HepG2 (cell line): ENCODE results near the gene SPATA33. TPM values are rescaled to one million over a fixed set of nuclear protein-coding genes. Genes with fewer than 3 reads are reported as not detected.
A peak's percentile ranks its signal among the peaks of the same experiment; 100 is the strongest.

Experiments used
- ATF1 ChIP-seq: IDR thresholded peaks from 2 replicates; pipeline ENCODE4 v1.6.1; 2016; ENCODE audit warnings: mild to moderate bottlenecking, control low read depth
- BORCS8-MEF2B ChIP-seq: sonication (generic); formaldehyde crosslinking; IDR thresholded peaks from 2 replicates; pipeline ENCODE4 v1.8.0; 2022; ENCODE audit warnings: mild to moderate bottlenecking, missing genetic modification reagents
- BRCA1 ChIP-seq: sonication (generic); formaldehyde crosslinking; IDR thresholded peaks from 2 replicates; pipeline ENCODE4 v1.4.0; 2020; ENCODE audit warnings: missing genetic modification reagents
- CBFB ChIP-seq: sonication (generic); formaldehyde crosslinking; IDR thresholded peaks from 2 replicates; pipeline ENCODE4 v1.4.0; 2020; ENCODE audit warnings: missing genetic modification reagents
- CBX1 ChIP-seq: IDR thresholded peaks from one replicate; pipeline ENCODE4 v1.6.1; 2016; ENCODE audit warnings: antibody characterized with exemption, low read depth
- CBX5 ChIP-seq: sonication (generic); formaldehyde crosslinking; IDR thresholded peaks from 2 replicates; pipeline ENCODE4 v1.4.0; 2020; ENCODE audit warnings: missing genetic modification reagents, borderline replicate concordance
- FLYWCH1 ChIP-seq: sonication (generic); formaldehyde crosslinking; IDR thresholded peaks from 2 replicates; pipeline ENCODE4 v1.8.1; 2023; ENCODE audit warnings: mild to moderate bottlenecking, missing genetic modification reagents
- FOXC1 ChIP-seq: sonication (generic); formaldehyde crosslinking; IDR thresholded peaks from 2 replicates; pipeline ENCODE4 v1.8.0; 2022; ENCODE audit warnings: mild to moderate bottlenecking, missing genetic modification reagents, borderline replicate concordance
- GABPB1 ChIP-seq: IDR thresholded peaks from 2 replicates; pipeline ENCODE4 v1.6.1; 2016; ENCODE audit warnings: mild to moderate bottlenecking, missing genetic modification reagents, moderate library complexity, missing compliant biosample characterization
- JDP2 ChIP-seq: sonication (generic); formaldehyde crosslinking; IDR thresholded peaks from 2 replicates; pipeline ENCODE4 v1.8.1; 2022; ENCODE audit warnings: missing genetic modification reagents, borderline replicate concordance
- KLF6 ChIP-seq: IDR thresholded peaks from 2 replicates; pipeline ENCODE4 v1.8.0; 2016; ENCODE audit warnings: missing biosample characterization, missing genetic modification reagents
- NCOA5 ChIP-seq: sonication (generic); formaldehyde crosslinking; IDR thresholded peaks from 2 replicates; pipeline ENCODE4 v1.4.0; 2020; ENCODE audit warnings: missing genetic modification reagents
- RBM22 ChIP-seq: fragments of 200-400 bp; formaldehyde crosslinking; optimal IDR thresholded peaks from 2 replicates; pipeline ENCODE3; 2017; ENCODE audit warnings: mild to moderate bottlenecking, low read length, moderate library complexity
- REPIN1 ChIP-seq: sonication (generic); formaldehyde crosslinking; IDR thresholded peaks from 2 replicates; pipeline ENCODE4 v1.8.0; 2022; ENCODE audit warnings: missing genetic modification reagents, low read depth, mild to moderate bottlenecking, borderline replicate concordance
- SATB2 ChIP-seq: sonication (generic); formaldehyde crosslinking; IDR thresholded peaks from 2 replicates; pipeline ENCODE4 v1.5.0; 2020; ENCODE audit warnings: missing genetic modification reagents
- SMAD3 ChIP-seq: sonication (generic); formaldehyde crosslinking; IDR thresholded peaks from 2 replicates; pipeline ENCODE4 v1.4.0; 2020; ENCODE audit warnings: missing genetic modification reagents
- SP4 ChIP-seq: sonication (generic); formaldehyde crosslinking; IDR thresholded peaks from 2 replicates; pipeline ENCODE4 v1.8.1; 2023; ENCODE audit warnings: mild to moderate bottlenecking, missing genetic modification reagents
- STAT5B ChIP-seq: sonication (generic); formaldehyde crosslinking; IDR thresholded peaks from 2 replicates; pipeline ENCODE4 v1.4.0; 2020; ENCODE audit warnings: missing genetic modification reagents
- TBL1XR1 ChIP-seq: fragments of 150-350 bp; IDR thresholded peaks from 2 replicates; pipeline ENCODE4 v1.6.1; 2014; ENCODE audit warnings: borderline replicate concordance, low read length; ENCODE audit not compliant: partially characterized antibody
- ZEB1 ChIP-seq: IDR thresholded peaks from 2 replicates; pipeline ENCODE4 v1.6.1; 2012; ENCODE audit warnings: mild to moderate bottlenecking, low read depth, inconsistent platforms; ENCODE audit not compliant: insufficient replicate concordance
- ZNF296 ChIP-seq: sonication (generic); formaldehyde crosslinking; conservative IDR thresholded peaks from 2 replicates; pipeline ENCODE4 v1.5.0; 2020; ENCODE audit warnings: mild to moderate bottlenecking, missing genetic modification reagents
- ZNF331 ChIP-seq: sonication (generic); formaldehyde crosslinking; IDR thresholded peaks from 2 replicates; pipeline ENCODE4 v1.4.0; 2020; ENCODE audit warnings: missing genetic modification reagents
- ZNF776 ChIP-seq: sonication (generic); formaldehyde crosslinking; IDR thresholded peaks from 2 replicates; pipeline ENCODE4 v1.4.0; 2020; ENCODE audit warnings: mild to moderate bottlenecking, missing genetic modification reagents
- polyA plus RNA-seq, 8 experiments: library from polyadenylated mRNA; depleted of rRNA in 3 of 8; stranded (reverse) in 7 of 8; unstranded in 1 of 8; fragments of >200 nt; fragmentation: Illumina TruSeq in 4 of 8; extraction: Trizol in 4 of 8; gene quantifications; 2 replicates each; pipeline versions ENCODE4 v1.2.1 to v1.2.3, GENCODE V29; 2011 to 2016; ENCODE audit warnings: low read depth in 4 of 8, missing spikeins in 1 of 8, mixed read lengths in 1 of 8; ENCODE audit not compliant: insufficient read depth in 1 of 8
- total RNA-seq, 5 experiments: library from RNA; depleted of rRNA; stranded (reverse); fragments of >200 nt; fragmentation: Illumina TruSeq; extraction: Trizol; gene quantifications; 2 replicates each; pipeline ENCODE4 v1.2.3, GENCODE V29; 2016; ENCODE audit warnings: low read depth in 1 of 5
- TF ChIP-seq, protein P1 (sequence below): sonication (generic); formaldehyde crosslinking; IDR thresholded peaks from 2 replicates; pipeline ENCODE4 v1.8.0; 2022; ENCODE audit warnings: mild to moderate bottlenecking, missing genetic modification reagents; ENCODE audit not compliant: insufficient replicate concordance
- TF ChIP-seq, protein P2 (sequence below): sonication (generic); formaldehyde crosslinking; IDR thresholded peaks from 2 replicates; pipeline ENCODE4 v1.5.0; 2020; ENCODE audit warnings: missing genetic modification reagents, mild to moderate bottlenecking, borderline replicate concordance
- TF ChIP-seq, protein P3 (sequence below): IDR thresholded peaks from 2 replicates; pipeline ENCODE4 v1.6.1; 2016; ENCODE audit warnings: low read depth
- TF ChIP-seq, protein P4 (sequence below): sonication (generic); formaldehyde crosslinking; IDR thresholded peaks from 2 replicates; pipeline ENCODE4 v1.8.0; 2023; ENCODE audit warnings: mild to moderate bottlenecking, missing genetic modification reagents

The SPATA33 gene
- total and polyA plus RNA-seq, 2 of the 13 experiments (the other 11 are each of a cell fraction or from before 2014, with no cell fraction given) = 5.7 to 11.0 TPM

DNA sequence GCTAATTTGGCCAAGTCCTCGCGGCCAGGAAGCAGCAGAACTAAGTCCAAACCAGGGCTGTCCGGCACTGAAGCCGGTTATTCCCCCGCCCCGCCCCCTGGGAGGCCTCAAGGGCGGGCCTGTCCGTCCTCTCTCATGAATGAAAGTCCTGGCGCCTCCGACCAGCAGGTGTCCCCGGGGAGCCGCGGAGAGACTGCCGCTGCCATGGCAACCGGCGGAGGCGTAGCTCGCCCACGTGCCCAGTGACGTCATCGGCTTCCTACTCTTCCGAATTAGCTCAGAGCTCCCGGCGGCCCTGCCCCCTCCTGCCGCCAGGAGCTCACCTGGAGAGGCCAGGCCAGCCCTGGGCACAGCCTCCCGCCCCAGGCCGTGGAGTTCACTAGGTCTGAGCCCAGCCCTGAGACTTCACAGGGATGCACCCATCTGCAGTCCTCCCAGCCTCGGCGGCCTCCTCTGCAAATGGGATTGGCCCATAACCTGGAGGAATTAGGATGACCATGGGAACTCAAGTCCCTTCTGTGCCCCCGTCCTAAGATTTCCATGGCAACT, 42.5 kb downstream of the SPATA33 start (continued):
- TF ChIP-seq, protein P1, sequence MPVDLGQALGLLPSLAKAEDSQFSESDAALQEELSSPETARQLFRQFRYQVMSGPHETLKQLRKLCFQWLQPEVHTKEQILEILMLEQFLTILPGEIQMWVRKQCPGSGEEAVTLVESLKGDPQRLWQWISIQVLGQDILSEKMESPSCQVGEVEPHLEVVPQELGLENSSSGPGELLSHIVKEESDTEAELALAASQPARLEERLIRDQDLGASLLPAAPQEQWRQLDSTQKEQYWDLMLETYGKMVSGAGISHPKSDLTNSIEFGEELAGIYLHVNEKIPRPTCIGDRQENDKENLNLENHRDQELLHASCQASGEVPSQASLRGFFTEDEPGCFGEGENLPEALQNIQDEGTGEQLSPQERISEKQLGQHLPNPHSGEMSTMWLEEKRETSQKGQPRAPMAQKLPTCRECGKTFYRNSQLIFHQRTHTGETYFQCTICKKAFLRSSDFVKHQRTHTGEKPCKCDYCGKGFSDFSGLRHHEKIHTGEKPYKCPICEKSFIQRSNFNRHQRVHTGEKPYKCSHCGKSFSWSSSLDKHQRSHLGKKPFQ (CRISPR knock-in tag) = no peak
- TF ChIP-seq ZNF296 (CRISPR knock-in tag) = no peak
- peak; percentile 68; the same call in 1 of the 2 replicates for TF ChIP-seq KLF6 (CRISPR knock-in tag)
- TF ChIP-seq SATB2 (CRISPR knock-in tag) = no peak
- TF ChIP-seq RBM22 = peak; percentile 99
- TF ChIP-seq NCOA5 (CRISPR knock-in tag) = no peak
- TF ChIP-seq, protein P2, sequence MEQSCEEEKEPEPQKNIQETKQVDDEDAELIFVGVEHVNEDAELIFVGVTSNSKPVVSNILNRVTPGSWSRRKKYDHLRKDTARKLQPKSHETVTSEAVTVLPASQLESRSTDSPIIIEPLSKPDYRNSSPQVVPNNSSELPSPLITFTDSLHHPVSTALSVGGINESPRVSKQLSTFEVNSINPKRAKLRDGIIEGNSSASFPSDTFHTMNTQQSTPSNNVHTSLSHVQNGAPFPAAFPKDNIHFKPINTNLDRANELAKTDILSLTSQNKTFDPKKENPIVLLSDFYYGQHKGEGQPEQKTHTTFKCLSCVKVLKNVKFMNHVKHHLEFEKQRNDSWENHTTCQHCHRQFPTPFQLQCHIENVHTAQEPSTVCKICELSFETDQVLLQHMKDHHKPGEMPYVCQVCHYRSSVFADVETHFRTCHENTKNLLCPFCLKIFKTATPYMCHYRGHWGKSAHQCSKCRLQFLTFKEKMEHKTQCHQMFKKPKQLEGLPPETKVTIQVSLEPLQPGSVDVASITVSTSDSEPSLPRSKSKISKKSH = no peak
- TF ChIP-seq TBL1XR1 = peak; percentile 92
- no peak for TF ChIP-seq STAT5B (CRISPR knock-in tag)
- peak; percentile 80 for TF ChIP-seq REPIN1
- peak; percentile 72 for TF ChIP-seq GABPB1 (CRISPR knock-in tag)
- TF ChIP-seq CBX5 = peak; percentile 77; the same call in 1 of the 2 replicates
- peak; percentile 92 for TF ChIP-seq ATF1 (CRISPR knock-in tag)
- no peak for TF ChIP-seq JDP2
- TF ChIP-seq BORCS8-MEF2B (CRISPR knock-in tag) = no peak
- TF ChIP-seq FLYWCH1 = no peak
- no peak for TF ChIP-seq ZNF776 (CRISPR knock-in tag)
- TF ChIP-seq, protein P3, sequence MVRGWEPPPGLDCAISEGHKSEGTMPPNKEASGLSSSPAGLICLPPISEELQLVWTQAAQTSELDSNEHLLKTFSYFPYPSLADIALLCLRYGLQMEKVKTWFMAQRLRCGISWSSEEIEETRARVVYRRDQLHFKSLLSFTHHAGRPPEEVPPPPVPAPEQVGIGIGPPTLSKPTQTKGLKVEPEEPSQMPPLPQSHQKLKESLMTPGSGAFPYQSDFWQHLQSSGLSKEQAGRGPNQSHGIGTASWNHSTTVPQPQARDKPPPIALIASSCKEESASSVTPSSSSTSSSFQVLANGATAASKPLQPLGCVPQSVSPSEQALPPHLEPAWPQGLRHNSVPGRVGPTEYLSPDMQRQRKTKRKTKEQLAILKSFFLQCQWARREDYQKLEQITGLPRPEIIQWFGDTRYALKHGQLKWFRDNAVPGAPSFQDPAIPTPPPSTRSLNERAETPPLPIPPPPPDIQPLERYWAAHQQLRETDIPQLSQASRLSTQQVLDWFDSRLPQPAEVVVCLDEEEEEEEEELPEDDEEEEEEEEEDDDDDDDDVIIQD = peak; percentile 69; the same call in 1 of the 2 replicates
- peak; percentile 73; the same call in 1 of the 2 replicates for TF ChIP-seq SMAD3 (CRISPR knock-in tag)
- TF ChIP-seq ZNF331 = peak; percentile 78
- TF ChIP-seq CBX1 = no peak
- TF ChIP-seq FOXC1 (CRISPR knock-in tag) = no peak; the same call in 1 of the 2 replicates
- peak; percentile 96 for TF ChIP-seq SP4 (CRISPR knock-in tag)
- no peak for TF ChIP-seq BRCA1 (CRISPR knock-in tag)
- peak; percentile 10 for TF ChIP-seq ZEB1
- TF ChIP-seq, protein P4, sequence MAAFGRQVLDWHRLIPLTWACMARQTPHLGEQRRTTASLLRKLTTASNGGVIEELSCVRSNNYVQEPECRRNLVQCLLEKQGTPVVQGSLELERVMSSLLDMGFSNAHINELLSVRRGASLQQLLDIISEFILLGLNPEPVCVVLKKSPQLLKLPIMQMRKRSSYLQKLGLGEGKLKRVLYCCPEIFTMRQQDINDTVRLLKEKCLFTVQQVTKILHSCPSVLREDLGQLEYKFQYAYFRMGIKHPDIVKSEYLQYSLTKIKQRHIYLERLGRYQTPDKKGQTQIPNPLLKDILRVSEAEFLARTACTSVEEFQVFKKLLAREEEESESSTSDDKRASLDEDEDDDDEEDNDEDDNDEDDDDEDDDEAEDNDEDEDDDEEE (CRISPR knock-in tag) = 0 out of 2 replicates have a peak, but pooled peaks have one; percentile 22
- TF ChIP-seq CBFB (CRISPR knock-in tag) = peak; percentile 68; the same call in 1 of the 2 replicates
